Cardiac muscle cell (in vitro differentiated cells and primary cell): Measurements from ENCODE around the gene FNTB. TPM values are rescaled to one million over a fixed set of nuclear protein-coding genes. Genes with fewer than 3 reads are reported as not detected.

ENCODE experiments used
- DNase-seq, 2 donors: peaks; one replicate each; pipeline versions ENCODE4 v3.0.0 to v3.0.0-alpha.2; 2010 to 2017; ENCODE audit warnings: low read depth in 1 of 2, low spot score in 1 of 2
- H3K27ac ChIP-seq: fragments of 200-600 bp; sonication (generic); 2 replicates; pipeline ENCODE4 v1.5.1; 2016
- H3K27me3 ChIP-seq: fragments of 200-600 bp; sonication (generic); 2 replicates; pipeline ENCODE4 v1.6.0; 2016; ENCODE audit warnings: control low read depth
- H3K36me3 ChIP-seq: fragments of 200-600 bp; sonication (generic); 2 replicates; pipeline ENCODE4 v1.5.1; 2016; ENCODE audit warnings: control low read depth
- H3K4me1 ChIP-seq: fragments of 200-600 bp; sonication (generic); 2 replicates; pipeline ENCODE4 v1.8.1; 2017; ENCODE audit warnings: low read depth, mild to moderate bottlenecking, mixed run types
- H3K4me3 ChIP-seq: fragments of 200-600 bp; sonication (generic); 2 replicates; pipeline ENCODE4 v1.5.1; 2016; ENCODE audit warnings: mild to moderate bottlenecking
- H3K9me3 ChIP-seq: fragments of 200-600 bp; sonication (generic); 2 replicates; pipeline ENCODE4 v1.5.1; 2017; ENCODE audit warnings: low read depth, mild to moderate bottlenecking, control low read depth
- polyA plus RNA-seq: library from polyadenylated mRNA; unstranded; fragments of >200 nt; fragmentation: Nextera tagmentation; extraction: Ambion mirVana; gene quantifications from 2 replicates; pipeline ENCODE4 v1.2.1, GENCODE V29; 2016
- total RNA-seq: library from RNA; depleted of rRNA; stranded (reverse); fragments of >200 nt; gene quantifications from 2 replicates; pipeline ENCODE4 v1.2.3, GENCODE V29; 2016
- TF ChIP-seq, protein P1 (sequence below): IDR thresholded peaks from 2 replicates; pipeline ENCODE4 v1.5.1; 2012; ENCODE audit warnings: low read depth, mild to moderate bottlenecking, low read length

The FNTB gene
- total and polyA plus RNA-seq, 2 experiments from 2014 or later = 34.9 to 42.0 TPM

- no peaks in the 10 kb centered on the region for H3K9me3 ChIP-seq
- H3K4me3 ChIP-seq = no peak overlapping the region
- TF ChIP-seq, protein P1, sequence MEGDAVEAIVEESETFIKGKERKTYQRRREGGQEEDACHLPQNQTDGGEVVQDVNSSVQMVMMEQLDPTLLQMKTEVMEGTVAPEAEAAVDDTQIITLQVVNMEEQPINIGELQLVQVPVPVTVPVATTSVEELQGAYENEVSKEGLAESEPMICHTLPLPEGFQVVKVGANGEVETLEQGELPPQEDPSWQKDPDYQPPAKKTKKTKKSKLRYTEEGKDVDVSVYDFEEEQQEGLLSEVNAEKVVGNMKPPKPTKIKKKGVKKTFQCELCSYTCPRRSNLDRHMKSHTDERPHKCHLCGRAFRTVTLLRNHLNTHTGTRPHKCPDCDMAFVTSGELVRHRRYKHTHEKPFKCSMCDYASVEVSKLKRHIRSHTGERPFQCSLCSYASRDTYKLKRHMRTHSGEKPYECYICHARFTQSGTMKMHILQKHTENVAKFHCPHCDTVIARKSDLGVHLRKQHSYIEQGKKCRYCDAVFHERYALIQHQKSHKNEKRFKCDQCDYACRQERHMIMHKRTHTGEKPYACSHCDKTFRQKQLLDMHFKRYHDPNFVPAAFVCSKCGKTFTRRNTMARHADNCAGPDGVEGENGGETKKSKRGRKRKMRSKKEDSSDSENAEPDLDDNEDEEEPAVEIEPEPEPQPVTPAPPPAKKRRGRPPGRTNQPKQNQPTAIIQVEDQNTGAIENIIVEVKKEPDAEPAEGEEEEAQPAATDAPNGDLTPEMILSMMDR = no peak
- H3K36me3 ChIP-seq = peaks cover 14% of the 10 kb centered on the region
- peaks cover 5% of the 10 kb centered on the region for H3K4me1 ChIP-seq
- peak in 1 of 2 donors; percentile 3 for DNase-seq
- H3K27ac ChIP-seq = no peak overlapping the region
- H3K27me3 ChIP-seq = no peaks in the 10 kb centered on the region
Measured at GRCh38 chr14:65038966-65039365, 52.3 kb downstream of the FNTB start.

- H3K9me3 ChIP-seq = no peaks in the 10 kb centered on the region
- peaks cover 5% of the 10 kb centered on the region for H3K4me1 ChIP-seq
- H3K36me3 ChIP-seq = peaks cover 18% of the 10 kb centered on the region
- DNase-seq = no peak
- TF ChIP-seq, protein P1 = no peak
- no peak overlapping the region for H3K4me3 ChIP-seq
- no peaks in the 10 kb centered on the region for H3K27me3 ChIP-seq
- no peak overlapping the region for H3K27ac ChIP-seq
Measured at GRCh38 chr14:65040666-65041433, 54.2 kb downstream of the FNTB start.

DNA sequence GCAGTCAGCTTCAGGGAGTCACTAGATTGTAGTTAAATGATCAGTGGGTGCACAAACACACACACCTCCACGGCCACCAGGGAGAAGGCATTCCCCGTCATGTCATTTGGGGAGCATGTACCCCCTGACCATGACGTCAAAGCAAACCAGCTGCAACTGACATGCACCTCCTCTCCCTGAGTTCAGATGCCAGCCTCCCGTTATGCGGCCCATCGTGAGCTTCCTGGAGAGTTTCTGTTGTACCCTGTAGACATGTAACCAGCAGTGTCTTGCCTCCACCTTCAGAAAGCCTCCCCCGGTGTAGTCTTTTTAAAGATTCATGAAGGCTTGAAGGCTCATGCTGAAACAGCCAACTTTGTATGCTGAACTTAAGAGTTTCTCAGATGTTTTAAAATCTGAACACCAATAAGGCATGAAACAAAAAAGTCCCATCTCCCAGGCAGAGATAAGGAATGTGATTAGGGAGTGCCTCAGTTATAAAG is 54.8 kb downstream of the FNTB start:
- no peak for DNase-seq
- H3K27me3 ChIP-seq = no peaks in the 10 kb centered on the region
- TF ChIP-seq, protein P1 = no peak
- H3K36me3 ChIP-seq = peaks cover 18% of the 10 kb centered on the region
- no peaks in the 10 kb centered on the region for H3K9me3 ChIP-seq
- H3K4me1 ChIP-seq = peaks cover 5% of the 10 kb centered on the region
- no peak overlapping the region for H3K4me3 ChIP-seq
- no peak overlapping the region for H3K27ac ChIP-seq

DNA sequence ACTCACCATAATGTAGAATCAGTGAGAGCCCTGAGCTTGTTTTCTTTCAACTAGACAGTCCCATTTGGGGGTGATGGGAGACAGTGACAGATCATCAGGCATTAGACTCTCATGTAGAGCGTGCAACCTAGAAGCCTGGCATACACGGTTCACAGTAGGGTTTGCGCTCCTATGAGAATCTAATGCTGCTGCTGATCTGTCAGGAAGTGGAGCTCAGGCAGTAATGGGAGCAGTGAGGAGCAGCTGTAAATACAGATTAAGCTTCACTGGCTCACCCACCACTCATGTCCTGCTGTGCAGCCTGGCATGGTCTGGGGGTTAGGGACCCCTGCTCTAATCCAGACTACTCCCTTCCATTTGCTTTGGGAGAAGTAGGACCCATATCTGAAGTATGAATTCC is 55.6 kb downstream of the FNTB start:
- TF ChIP-seq, protein P1 = no peak

DNA sequence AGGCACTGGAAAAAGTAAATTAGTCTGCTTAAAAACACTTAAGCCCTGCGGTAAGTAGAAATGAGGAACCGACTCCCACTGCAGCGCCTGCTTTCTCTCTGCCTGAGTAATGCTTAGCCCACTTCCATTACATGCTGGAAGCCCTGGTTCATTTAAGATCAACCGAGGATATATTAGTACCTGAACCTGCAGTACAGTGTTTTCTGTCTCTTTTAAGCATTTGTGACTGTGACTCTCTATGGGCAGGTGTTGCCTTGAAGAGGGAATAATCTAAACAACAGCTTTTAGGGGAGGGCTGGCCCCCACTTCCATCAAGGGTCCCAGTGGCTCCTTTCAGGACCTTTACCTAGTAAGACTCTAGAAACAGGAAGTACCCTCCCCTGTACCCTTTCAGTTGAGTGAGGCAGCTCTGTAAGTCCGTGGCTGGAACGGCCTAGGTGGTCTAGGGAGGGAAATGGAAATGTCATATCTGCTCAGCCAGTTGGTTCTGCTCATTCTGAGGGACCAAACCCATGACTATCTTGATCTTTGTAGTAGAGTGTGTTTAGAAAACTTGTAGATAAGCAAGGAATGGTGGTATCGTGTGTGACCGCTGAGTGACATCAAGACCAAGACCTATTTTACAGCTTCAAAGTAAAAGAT is 56.2 kb downstream of the FNTB start:
- TF ChIP-seq, protein P1 = no peak
- DNase-seq = no peak

More for the DNA sequence above, 55.6 kb downstream of the FNTB start:
- DNase-seq = no peak
- Histone ChIP-seq H3K27ac (no peak overlapping the region), H3K9me3 (no peaks in the 10 kb centered on the region), H3K36me3 (peaks cover 18% of the 10 kb centered on the region), H3K4me1 (peaks cover 5% of the 10 kb centered on the region), H3K4me3 (no peak overlapping the region), H3K27me3 (no peaks in the 10 kb centered on the region)

More for the DNA sequence above, 56.2 kb downstream of the FNTB start:
- Histone ChIP-seq H3K4me3 (no peak overlapping the region), H3K9me3 (no peaks in the 10 kb centered on the region), H3K4me1 (peaks cover 5% of the 10 kb centered on the region), H3K27me3 (no peaks in the 10 kb centered on the region), H3K36me3 (peaks cover 18% of the 10 kb centered on the region), H3K27ac (no peak overlapping the region)
